ENCODE results near the gene EIF4E1B. TPM values are rescaled to one million over a fixed set of nuclear protein-coding genes. Genes with fewer than 3 reads are reported as not detected.
"Not testable (repeated sequence)": the region's sequence is repeated elsewhere in the genome, so short reads cannot be mapped to it uniquely, and the experiment has no call there.

EIF4E1B gene, protein sequence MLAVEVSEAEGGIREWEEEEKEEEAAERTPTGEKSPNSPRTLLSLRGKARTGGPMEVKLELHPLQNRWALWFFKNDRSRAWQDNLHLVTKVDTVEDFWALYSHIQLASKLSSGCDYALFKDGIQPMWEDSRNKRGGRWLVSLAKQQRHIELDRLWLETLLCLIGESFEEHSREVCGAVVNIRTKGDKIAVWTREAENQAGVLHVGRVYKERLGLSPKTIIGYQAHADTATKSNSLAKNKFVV
- total RNA-seq, result not detected
- long read RNA-seq, result 0 reads

DNA sequence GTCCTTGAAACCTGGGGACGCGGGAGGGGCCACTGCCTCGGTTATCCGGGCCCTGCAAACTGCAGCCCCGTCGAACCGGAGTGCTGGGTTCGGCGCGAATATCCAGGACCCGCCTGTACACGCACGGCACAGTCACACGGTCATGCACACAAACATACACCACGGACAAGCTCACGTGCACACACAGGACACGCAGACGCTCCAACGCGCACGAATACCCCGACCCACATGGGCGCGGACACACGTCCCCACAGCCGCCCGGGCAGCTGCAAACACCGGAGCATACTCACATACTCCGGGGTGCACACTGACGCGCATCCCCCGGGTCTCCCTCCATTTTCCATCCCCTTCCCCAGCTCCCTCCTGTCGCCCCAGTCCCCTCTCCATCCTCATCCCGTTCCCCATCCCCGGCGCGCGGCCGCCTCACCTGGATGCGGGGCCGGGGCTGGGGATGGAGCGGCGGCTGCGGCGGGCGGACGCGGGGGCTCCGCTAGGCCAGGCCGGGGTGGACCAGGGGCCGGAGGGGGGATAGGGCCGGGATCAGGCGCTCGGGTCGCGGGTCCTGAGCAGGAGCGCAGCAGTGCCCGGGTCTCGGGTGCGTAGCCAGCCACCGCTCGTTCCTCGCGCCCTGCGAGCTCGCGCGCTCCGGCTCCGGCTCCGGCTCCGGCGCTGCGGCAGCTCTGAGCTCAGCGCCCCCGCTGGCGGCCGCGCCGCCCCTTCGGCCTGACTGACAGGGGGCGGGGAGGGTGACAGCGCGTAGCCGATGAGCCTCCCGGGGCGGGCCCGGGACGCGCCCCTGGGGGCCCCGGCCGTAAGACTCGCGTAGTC is at the start of gene EIF4E1B, which contains the start of gene SNCB:
Gene EIF4E1B, plus strand, starts transcription at position 823 of the 828 bp plus-strand sequence. CDS start 12,113 bp downstream, outside the sequence.
Gene SNCB, minus strand, starts transcription at position 682 of the 828 bp plus-strand sequence. CDS start 880 bp downstream, outside the sequence.
- no peak for DNase-seq (ENCODE audit: low spot score)

DNA sequence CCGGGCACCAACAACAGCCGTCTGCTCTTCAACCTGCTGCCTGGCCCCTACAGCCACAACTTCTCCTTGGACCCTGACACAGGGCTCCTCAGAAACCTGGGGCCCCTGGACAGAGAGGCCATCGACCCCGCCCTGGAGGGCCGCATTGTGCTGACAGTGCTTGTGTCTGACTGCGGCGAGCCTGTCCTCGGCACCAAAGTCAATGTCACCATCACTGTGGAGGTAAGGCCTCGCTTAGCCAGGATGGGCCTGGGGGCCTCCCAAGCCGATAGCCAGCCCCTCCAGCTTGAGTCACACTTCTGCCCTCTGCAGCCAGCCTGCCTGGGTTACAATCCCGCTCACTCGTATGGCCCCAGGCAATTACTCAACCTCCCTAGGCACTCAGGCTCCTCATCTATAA is 49.1 kb upstream of the EIF4E1B start:
- no peak for DNase-seq (ENCODE audit: low spot score)

DNA sequence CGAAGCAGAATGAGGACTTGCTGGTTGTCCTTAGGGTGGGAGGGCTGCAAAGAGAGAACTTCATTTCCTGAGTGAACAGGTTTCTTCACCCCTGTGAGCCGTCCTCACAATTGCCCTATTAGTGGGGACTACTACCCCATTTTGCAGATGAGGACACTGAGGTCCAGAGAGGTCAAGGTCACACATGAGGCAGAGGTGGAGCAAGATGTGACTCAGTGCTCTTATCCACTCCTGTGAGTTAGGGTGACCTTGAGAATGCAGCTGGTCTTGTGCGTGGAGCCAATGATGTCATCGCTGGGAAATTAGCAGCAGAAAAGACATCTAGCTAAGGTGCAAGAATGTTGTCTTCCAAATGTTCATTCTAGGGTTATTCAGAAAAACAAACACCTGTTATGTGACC is 47.4 kb upstream of the EIF4E1B start:
- no peak for DNase-seq (ENCODE audit: low spot score)

DNA sequence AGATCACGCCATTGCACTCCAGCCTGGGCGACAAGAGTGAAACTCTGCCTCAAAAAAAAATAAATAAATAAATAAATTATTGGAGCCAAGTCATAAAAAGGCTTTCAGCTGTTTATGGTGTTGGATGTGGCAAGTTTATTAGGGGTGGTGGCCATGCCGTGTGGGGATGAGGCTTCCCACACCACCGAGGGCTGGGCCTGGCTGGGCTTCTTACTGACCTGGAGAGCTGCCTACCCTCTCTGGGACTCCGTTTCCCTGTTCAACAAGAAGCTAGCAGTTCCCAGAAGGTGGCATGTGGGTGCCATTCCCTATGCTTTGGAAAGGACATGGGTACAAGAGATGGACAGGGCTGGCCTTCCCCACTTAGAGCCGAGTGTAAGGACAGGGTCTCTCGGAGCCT is 43.1 kb upstream of the EIF4E1B start:
- no peak for DNase-seq (ENCODE audit: low spot score)

DNA sequence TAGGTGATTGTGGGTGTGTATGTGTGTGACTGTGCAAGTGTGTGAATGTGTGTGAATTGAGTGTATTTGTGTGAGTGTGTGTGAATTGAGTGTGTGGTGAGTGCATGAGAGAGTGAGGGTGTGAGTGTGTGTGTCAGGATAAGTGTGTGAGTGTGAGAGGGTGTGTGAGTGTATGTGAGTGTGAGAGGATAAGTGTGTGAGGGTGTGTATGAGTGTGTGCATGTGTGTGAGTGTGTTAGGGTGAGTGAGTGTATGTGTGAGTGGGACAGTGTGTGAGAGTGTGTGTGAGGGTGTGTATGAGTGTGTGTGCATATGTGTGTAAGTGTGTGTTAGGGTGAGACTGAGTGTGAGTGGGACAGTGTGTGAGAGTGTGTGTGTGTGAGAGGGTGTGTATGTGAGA is 42.2 kb upstream of the EIF4E1B start:
- no peak for DNase-seq (ENCODE audit: low spot score)

DNA sequence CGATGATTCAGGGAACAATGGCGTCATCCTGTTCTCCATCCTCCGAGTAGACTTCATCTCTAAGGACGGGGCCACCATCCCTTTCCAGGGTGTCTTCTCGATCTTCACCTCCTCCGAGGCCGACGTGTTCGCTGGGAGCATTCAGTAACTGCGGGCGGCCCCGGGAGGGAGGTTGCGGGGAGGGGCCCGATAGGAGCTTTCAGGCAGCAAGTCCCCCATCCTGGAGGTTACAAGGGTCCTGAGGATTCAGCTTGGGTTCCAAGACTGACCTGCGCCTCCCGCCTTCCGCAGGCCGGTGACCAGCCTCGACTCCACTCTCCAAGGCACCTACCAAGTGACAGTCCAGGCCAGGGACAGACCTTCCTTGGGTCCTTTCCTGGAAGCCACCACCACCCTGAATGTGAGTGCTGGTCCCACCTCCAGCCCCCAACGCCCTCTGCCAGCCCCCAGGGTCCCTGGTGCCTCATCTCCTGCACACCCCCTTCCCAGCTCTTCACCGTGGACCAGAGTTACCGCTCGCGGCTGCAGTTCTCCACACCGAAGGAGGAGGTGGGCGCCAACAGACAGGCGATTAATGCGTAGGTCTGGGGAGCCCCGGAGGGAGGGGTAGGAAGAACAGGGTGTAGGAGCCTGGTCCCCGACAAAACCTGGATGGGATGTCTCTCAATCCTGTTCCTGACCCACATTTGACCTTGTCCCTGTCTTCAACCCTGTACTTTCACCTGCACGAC is 41.3 kb upstream of the EIF4E1B start:
- no peak for DNase-seq (ENCODE audit: low spot score)

DNA sequence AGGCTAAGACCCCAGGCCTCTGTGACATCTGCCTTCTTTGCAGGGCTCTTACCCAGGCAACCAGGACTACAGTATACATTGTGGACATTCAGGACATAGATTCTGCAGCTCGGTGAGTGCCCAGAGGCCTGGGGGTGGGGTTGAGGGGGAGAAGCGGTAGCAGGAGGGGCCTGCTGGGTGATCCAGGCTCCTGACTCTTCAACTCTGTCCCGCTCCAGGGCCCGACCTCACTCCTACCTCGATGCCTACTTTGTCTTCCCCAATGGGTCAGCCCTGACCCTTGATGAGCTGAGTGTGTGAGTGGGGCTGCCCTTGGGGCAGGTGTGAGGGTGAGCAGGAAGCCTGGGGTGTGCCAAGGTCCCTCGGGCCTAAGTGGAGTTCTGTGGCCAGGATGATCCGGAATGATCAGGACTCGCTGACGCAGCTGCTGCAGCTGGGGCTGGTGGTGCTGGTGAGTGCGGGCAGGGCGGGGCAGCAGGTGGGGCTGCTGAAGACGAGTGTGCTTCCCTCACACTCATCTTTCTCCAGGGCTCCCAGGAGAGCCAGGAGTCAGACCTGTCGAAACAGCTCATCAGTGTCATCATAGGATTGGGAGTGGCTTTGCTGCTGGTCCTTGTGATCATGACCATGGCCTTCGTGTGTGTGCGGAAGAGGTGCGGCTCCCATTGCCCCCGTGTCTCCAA is 40.3 kb upstream of the EIF4E1B start:
- DNase-seq (ENCODE audit: low spot score), result no peak

DNA sequence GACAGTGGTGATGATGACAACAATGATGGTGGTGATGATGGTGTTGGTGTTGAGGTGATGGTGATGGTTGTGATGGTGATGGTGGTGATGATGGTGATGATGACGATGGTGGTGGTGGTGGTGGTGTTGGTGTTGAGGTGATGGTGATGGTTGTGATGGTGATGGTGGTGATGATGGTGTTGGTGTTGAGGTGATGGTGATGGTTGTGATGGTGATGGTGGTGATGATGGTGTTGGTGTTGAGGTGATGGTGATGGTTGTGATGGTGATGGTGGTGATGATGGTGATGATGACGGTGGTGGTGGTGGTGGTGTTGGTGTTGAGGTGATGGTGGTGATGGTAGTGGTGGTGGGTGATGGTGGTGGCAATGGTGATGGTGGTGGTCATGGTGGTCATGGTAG is 38.8 kb upstream of the EIF4E1B start:
- DNase-seq (ENCODE audit: low spot score), result not testable (repeated sequence)

DNA sequence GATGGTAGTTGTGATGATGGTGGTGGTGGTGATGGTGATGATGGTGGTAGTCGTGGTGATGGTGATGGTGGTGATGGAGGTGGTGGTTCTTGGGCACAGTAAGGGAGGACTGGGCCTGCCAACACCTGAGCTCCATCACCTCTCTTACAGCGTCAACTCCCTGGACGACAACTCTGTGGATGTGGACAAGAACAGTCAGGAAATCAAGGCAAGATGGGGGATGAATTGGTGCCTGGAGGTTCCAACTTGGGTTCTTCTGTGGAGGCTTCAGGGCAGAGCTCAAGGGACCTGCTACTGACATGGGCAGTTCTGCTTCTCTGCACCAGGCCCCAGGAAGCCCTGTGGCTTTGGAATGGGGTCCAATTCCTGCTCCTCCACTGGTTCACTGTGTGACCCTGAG is 37.9 kb upstream of the EIF4E1B start:
- no peak for DNase-seq (ENCODE audit: low spot score)

DNA sequence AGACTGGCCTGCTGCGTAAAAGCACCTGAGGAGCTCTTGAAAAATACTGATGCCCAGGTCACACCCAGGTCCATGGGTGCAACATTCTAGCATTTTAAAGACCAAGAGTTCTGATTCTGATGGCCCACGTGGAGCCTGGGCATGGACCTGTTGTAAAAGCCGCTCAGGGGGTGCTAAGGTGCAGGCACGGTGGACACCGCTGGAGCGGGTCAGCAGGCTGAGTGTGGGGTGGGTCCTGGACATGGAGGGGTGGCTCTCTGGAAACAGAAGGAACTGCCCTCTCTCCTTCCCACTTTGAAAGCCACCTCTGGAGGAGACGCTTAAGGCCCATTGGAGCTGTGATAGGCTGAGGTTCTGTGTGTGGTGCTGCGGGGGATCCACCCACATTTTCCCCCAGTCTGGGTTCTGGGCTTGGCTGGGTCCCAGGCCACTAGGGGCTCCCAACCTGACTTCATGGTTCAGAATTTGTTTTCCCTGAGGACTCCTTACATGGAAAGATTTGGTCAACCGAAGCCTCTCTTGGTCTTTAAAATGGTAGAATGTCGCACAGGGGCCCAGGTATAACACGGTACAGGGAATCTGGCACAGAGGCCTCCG is 37.1 kb upstream of the EIF4E1B start:
- DNase-seq (ENCODE audit: low spot score), result no peak

DNA sequence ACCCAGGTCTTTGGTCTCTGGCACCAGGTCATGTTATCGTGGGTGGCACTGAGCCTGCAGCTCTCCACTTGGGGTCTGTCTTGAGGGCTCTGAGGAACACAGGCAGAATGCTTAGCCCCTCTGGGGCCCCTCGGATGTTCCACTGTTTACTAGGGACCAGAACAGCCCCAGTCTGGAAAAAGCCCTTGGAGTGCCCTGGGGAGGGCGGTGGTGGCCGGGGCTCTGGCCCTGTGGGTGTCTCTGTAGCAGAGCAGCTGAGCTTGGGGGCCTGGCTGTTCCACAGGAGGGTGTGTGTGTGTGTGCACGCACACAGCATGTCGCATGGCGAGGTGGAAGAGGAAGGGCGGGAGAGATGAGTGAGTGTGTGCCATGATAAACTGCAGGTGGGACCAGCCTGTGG is 35.9 kb upstream of the EIF4E1B start:
- DNase-seq (ENCODE audit: low spot score), result no peak

DNA sequence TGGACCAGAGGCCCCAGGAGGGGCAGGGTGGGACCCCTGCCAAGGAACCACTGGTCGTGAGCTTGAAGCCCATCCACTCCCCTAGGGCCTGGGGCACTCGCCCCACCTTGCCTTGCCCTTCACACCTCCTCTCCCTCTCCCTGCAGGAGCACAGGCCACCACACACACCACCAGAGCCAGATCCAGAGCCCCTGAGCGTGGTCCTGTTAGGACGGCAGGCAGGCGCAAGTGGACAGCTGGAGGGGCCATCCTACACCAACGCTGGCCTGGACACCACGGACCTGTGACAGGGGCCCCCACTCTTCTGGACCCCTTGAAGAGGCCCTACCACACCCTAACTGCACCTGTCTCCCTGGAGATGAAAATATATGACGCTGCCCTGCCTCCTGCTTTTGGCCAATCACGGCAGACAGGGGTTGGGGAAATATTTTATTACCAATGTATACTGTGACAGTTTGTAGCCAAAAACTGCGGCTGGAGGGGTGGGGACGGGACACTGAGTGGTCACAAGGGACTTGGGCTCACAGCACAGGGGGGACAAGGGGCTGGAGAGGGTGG is 35.0 kb upstream of the EIF4E1B start:
- DNase-seq (ENCODE audit: low spot score), result no peak

DNA sequence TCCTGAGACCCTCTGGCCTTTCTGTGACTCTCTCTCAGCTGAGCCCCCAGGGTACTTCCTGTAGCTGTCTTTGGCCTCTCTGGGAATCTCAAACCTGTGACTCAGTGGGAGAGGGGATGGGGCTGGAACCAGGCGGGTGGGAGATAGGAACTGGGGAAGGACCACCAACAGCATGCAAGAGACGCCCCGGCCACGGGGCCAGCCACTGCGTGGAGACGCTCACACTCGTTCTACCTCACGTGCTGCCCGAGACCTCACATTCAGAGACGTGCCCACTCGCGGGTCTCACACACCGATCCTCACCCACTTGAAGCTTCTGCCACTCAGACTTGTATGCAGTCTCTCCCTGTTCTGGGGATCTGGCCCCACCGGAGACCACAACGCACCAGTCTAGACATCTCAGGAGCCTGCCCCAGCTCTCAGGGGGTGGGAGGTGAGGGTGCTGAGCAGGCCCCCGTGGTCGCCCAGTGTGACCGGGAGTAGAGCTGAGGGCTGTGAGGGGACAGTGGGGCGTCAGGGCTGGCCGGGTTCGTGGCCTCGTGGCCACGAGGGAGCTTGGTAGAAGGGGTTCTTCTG is 34.3 kb upstream of the EIF4E1B start:
- DNase-seq (ENCODE audit: low spot score), result no peak

DNA sequence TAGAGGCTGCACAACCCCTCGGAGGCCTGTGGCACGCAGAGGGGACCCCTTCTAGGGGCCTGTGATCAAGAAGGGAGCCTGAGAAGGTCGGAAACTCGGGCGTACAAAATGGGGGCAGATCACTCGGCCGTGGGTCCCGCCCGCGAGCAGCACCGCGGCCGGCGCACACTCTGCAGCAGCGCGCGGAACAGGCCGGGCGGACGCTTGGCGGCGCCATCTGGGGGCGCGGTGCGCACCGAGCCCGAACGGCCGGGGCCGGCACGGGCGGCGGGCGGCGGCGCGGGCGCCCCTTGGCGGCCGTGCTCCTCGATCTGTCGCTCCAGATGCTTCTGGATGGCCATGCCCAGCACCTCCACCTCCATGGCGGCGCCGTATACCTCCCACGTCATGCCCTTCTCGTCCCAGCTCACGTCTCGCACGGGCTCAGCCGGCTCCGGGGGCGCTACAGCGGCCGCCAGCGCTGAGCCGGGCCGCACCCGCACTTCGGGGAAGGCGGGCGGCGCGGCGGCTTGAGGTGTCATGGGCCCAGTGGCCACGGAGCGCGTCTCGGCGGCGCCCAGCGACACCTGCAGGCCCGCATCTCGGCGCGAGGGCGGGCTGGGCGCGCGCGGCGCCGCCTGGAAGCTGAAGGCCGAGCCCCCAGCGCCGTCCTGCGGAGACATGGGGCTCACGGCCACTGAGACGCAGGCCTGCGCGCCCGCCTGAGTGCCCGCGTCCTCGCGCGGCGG is 33.6 kb upstream of the EIF4E1B start:
- no peak for DNase-seq (ENCODE audit: low spot score)

DNA sequence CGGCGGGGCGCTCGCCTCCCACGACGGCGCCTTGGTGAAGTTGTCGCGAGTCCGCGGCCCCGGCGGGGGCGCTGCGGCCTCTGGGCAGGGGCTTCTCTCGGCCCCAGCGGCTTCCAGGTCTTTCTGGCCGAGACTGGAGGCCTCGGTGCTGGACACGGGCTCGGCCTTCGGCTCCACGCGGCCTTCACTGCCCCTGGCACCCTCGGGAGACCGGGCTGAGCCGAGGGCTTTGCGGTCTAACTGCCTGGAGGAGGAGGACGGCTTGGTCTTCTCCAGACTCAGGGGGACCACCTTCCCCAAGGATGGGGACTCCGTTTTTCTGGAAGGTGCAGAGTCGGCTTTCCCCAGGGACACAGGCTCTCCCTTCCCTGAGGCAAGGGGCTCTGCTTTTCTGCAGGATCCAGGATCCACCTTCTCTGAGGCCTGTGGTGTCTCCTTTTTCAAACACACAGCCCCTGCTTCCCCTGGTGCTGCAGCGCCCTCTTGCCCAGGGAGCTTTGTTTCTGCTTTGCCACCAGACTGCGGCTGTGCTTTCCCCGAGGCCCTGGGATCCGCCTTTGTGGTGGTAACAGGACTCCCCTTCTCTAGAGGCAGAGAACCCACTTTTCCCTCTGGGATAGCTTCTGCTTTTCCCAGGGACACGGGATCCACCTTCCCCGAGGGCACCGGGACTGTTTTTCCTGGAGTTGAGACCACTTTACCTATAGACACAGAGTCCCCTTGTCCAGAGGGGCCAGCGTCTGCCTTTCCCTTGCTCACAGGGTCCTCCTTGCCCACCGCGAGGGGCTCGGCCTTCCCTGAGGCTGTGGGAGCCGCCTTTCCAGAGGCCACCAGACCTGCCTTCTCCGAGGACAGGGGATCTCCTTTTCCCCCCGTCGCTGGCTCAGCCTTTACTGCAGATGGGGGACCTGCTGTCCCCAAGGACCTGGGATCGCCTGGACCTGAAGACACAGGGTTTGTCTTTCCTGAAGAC is 32.8 kb upstream of the EIF4E1B start:
- DNase-seq (ENCODE audit: low spot score), result no peak

DNA sequence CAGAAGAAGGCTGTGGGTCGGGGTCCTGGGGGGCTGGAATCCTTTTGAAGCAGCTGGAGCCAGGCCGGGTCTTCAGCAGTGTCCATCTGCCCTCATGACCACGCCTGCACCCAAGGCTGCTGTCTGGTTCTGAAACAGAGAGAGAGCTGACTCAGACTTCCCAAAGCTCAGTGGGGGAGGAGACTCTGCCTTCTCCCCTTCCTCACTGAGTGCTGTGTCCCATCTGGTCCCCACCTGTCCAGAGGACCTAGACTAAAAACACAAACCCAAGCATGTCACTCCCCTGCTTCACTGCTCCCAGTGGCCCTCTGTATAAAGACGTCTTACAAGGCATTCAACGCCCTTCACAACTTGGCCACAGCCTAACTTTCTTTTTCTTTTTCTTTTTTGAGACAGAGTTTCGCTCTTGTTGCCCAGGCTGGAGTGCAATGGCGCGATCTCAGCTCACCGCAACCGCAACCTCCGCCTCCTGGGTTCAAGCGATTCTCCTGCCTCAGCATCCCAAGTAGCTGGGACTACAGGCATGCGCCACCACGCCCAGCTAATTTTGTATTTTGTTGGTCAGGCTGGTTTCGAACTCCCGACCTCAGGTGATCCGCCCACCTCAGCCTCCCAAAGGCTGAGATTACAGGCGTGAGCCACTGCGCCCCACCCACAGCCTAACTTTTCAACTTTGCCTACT is 30.6 kb upstream of the EIF4E1B start:
- not testable (repeated sequence) for DNase-seq (ENCODE audit: low spot score)

DNA sequence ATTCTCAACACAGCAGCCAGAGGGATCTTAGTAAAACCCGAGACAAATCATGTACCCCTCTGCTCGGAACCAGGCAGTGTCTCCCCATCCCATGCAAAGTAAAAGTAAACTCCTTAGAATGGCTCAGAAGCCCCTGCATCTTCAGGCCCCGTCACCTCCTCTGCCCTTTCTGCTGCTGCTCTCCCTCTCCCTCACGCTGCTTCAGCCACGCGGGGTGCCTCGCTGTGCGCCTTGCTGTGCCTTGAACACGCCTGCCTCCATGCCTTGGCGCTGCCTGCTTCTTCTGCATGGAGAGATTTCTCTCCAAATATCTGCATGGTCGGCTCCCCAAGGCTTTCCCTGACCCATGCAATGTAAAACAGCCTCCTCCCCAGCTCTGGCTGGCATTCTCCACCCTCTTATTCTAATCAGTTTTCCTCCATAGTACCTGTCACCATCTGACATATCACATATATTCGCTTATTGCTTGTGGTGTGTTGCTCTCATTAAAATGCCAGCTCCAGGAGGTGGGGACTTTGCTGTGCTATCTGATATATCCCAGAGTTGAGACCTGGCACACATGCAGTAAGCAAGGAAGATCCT is 28.5 kb upstream of the EIF4E1B start:
- DNase-seq (ENCODE audit: low spot score), result no peak
